ENCODE results near the gene APLN.

The APLN gene

GRCh38 chrX:129613596-129613995, 41.2 kb downstream of the APLN start:
- H3K36me3 ChIP-seq (ENCODE audit: insufficient read depth, low read length): no peaks in the 10 kb centered on the region
- peaks cover 12% of the 10 kb centered on the region; the same call in 1 of the 2 replicates for H3K4me1 ChIP-seq (ENCODE audit: insufficient read depth, low read length)
- no peaks in the 10 kb centered on the region for H3K9me3 ChIP-seq (ENCODE audit: control insufficient read depth, insufficient read depth, low read length)
- no peak overlapping the region for H3K9ac ChIP-seq (ENCODE audit: low read depth, low read length)

GRCh38 chrX:129612396-129612795, 42.4 kb downstream of the APLN start:
- Histone ChIP-seq H3K9ac (ENCODE audit: low read depth, low read length) (no peak overlapping the region), H3K9me3 (ENCODE audit: control insufficient read depth, insufficient read depth, low read length) (no peaks in the 10 kb centered on the region), H3K4me1 (ENCODE audit: insufficient read depth, low read length) (peaks cover 12% of the 10 kb centered on the region; the same call in 1 of the 2 replicates), H3K36me3 (ENCODE audit: insufficient read depth, low read length) (no peaks in the 10 kb centered on the region)

GRCh38 chrX:129609395-129609794, 45.4 kb downstream of the APLN start:
- Histone ChIP-seq H3K4me1 (ENCODE audit: insufficient read depth, low read length) (peaks cover 21% of the 10 kb centered on the region), H3K9ac (ENCODE audit: low read depth, low read length) (no peak overlapping the region), H3K9me3 (ENCODE audit: control insufficient read depth, insufficient read depth, low read length) (no peaks in the 10 kb centered on the region), H3K36me3 (ENCODE audit: insufficient read depth, low read length) (no peaks in the 10 kb centered on the region)

GRCh38 chrX:129608496-129608895, 46.3 kb downstream of the APLN start:
- peaks cover 16% of the 10 kb centered on the region for H3K4me1 ChIP-seq (ENCODE audit: insufficient read depth, low read length)
- H3K9me3 ChIP-seq (ENCODE audit: control insufficient read depth, insufficient read depth, low read length): no peaks in the 10 kb centered on the region

GRCh38 chrX:129606918-129607317, 47.8 kb downstream of the APLN start:
- Histone ChIP-seq H3K4me1 (ENCODE audit: insufficient read depth, low read length) (peaks cover 16% of the 10 kb centered on the region), H3K9me3 (ENCODE audit: control insufficient read depth, insufficient read depth, low read length) (no peaks in the 10 kb centered on the region), H3K36me3 (ENCODE audit: insufficient read depth, low read length) (no peaks in the 10 kb centered on the region), H3K9ac (ENCODE audit: low read depth, low read length) (no peak overlapping the region)

More at GRCh38 chrX:129608496-129608895, 46.3 kb downstream of the APLN start:
- H3K9ac ChIP-seq (ENCODE audit: low read depth, low read length): no peak overlapping the region
- no peaks in the 10 kb centered on the region for H3K36me3 ChIP-seq (ENCODE audit: insufficient read depth, low read length)

GRCh38 chrX:129600981-129601424, 53.8 kb downstream of the APLN start:
- no peaks in the 10 kb centered on the region for H3K9me3 ChIP-seq (ENCODE audit: control insufficient read depth, insufficient read depth, low read length)
- H3K9ac ChIP-seq (ENCODE audit: low read depth, low read length): no peak overlapping the region
- peaks cover 11% of the 10 kb centered on the region for H3K4me1 ChIP-seq (ENCODE audit: insufficient read depth, low read length)
- no peaks in the 10 kb centered on the region for H3K36me3 ChIP-seq (ENCODE audit: insufficient read depth, low read length)

- Histone ChIP-seq H3K4me1 (ENCODE audit: insufficient read depth, low read length) (peaks cover 7% of the 10 kb centered on the region), H3K36me3 (ENCODE audit: insufficient read depth, low read length) (no peaks in the 10 kb centered on the region), H3K9me3 (ENCODE audit: control insufficient read depth, insufficient read depth, low read length) (no peaks in the 10 kb centered on the region), H3K9ac (ENCODE audit: low read depth, low read length) (no peak overlapping the region)
Measured at GRCh38 chrX:129599996-129600395, 54.8 kb downstream of the APLN start.

- Histone ChIP-seq H3K9me3 (ENCODE audit: control insufficient read depth, insufficient read depth, low read length) (no peaks in the 10 kb centered on the region), H3K9ac (ENCODE audit: low read depth, low read length) (no peak overlapping the region), H3K4me1 (ENCODE audit: insufficient read depth, low read length) (peaks cover 3% of the 10 kb centered on the region), H3K36me3 (ENCODE audit: insufficient read depth, low read length) (no peaks in the 10 kb centered on the region)
Measured at GRCh38 chrX:129599499-129599898, 55.3 kb downstream of the APLN start.

GRCh38 chrX:129597905-129598304, 56.9 kb downstream of the APLN start:
- H3K4me1 ChIP-seq (ENCODE audit: insufficient read depth, low read length): peaks cover 4% of the 10 kb centered on the region
- H3K9me3 ChIP-seq (ENCODE audit: control insufficient read depth, insufficient read depth, low read length): no peaks in the 10 kb centered on the region
- H3K9ac ChIP-seq (ENCODE audit: low read depth, low read length): no peak overlapping the region
- no peaks in the 10 kb centered on the region for H3K36me3 ChIP-seq (ENCODE audit: insufficient read depth, low read length)

- Histone ChIP-seq H3K9ac (ENCODE audit: low read depth, low read length) (no peak overlapping the region; the same call in 1 of the 2 replicates), H3K9me3 (ENCODE audit: control insufficient read depth, insufficient read depth, low read length) (no peaks in the 10 kb centered on the region), H3K4me1 (ENCODE audit: insufficient read depth, low read length) (peaks cover 8% of the 10 kb centered on the region), H3K36me3 (ENCODE audit: insufficient read depth, low read length) (peaks cover 11% of the 10 kb centered on the region)
Measured at GRCh38 chrX:129596077-129596476, 58.7 kb downstream of the APLN start.

Data from ES-I3 (cell line).